Measurements from ENCODE around the gene PRKAG1.

PRKAG1 gene

GRCh38 chr12:49041881-49042484 lies 23.4 kb upstream of the PRKAG1 start:
- ATAC-seq (ENCODE audit: insufficient read depth, low read depth) (no peak), DNase-seq (no peak)
- H3K4me2 ChIP-seq (ENCODE audit: insufficient read depth, low read length): no peak overlapping the region
- no peak overlapping the region for H3K9ac ChIP-seq (ENCODE audit: low read depth, low read length)
- H3K27me3 ChIP-seq (ENCODE audit: insufficient read depth, low read length, poor library complexity): no peaks in the 10 kb centered on the region
- H3K9me3 ChIP-seq (ENCODE audit: insufficient read depth, low read length, severe bottlenecking): no peaks in the 10 kb centered on the region
- H2AFZ ChIP-seq (ENCODE audit: low read depth, low read length): no peak overlapping the region
- no peak overlapping the region for H3K27ac ChIP-seq (ENCODE audit: low read length)
- peaks cover 100% of the 10 kb centered on the region for H3K36me3 ChIP-seq (ENCODE audit: insufficient read depth, low read length)
- peaks cover 63% of the 10 kb centered on the region for H4K20me1 ChIP-seq (ENCODE audit: insufficient read depth, low read length)
- no peak for TF ChIP-seq EZH2 (IDR thresholded peaks at IDR 0.05; ENCODE audit: borderline replicate concordance, low read depth, low read length, severe bottlenecking)
- peaks cover 21% of the 10 kb centered on the region for H3K79me2 ChIP-seq (ENCODE audit: insufficient read depth, low read length)
- H3K4me3 ChIP-seq (ENCODE audit: low read depth in 1 of 2, low read length in 2 of 2): no peak overlapping the region
- H3K4me1 ChIP-seq (ENCODE audit: insufficient read depth, low read length): no peaks in the 10 kb centered on the region

DNA sequence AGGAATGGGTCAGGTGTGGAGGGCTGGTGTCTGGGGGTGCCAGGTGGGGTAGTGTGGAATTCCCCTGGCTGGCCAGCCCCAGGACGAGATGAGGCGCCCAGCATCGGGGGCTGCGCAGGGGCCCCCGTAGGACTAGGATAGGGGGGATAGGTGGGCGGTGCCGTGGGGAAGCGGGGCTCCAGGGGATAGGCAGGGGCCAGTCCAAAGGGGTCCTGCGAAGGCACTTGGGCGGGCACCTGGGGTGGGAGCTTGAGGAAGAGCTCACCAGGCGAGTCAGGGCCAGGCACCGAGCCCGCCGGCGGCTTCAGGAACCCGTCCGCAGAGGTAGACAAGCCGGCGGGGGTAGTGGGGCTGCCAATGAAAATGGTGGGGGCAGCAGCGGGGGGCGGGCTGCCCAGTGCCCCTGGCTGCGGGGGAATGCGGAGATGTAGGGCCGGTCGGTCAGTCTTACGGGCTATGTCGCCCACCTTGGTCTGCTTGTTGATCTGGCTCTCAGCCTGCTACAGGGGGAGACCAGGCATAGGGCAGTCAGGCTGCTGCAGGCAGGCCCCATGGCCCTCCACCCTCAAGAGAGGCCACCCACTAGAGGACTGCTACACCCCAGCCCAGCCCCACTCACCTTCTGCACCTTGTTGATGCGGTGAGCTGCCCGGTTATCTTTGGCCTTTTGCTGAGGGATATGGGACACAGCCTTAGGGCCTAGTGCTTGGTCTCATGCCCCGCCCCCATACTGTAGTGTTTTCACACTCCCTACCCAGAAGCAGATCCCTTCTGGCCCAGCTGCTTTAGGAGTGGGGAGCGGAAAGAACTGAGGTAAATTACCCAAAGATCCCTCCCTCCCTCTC lies 22.7 kb upstream of the PRKAG1 start:
- Histone ChIP-seq H3K27ac (ENCODE audit: low read length) (no peak overlapping the region), H3K9ac (ENCODE audit: low read depth, low read length) (no peak overlapping the region), H3K4me1 (ENCODE audit: insufficient read depth, low read length) (no peaks in the 10 kb centered on the region), H3K36me3 (ENCODE audit: insufficient read depth, low read length) (peaks cover 99% of the 10 kb centered on the region), H2AFZ (ENCODE audit: low read depth, low read length) (no peak overlapping the region), H3K9me3 (ENCODE audit: insufficient read depth, low read length, severe bottlenecking) (no peaks in the 10 kb centered on the region), H3K79me2 (ENCODE audit: insufficient read depth, low read length) (peaks cover 22% of the 10 kb centered on the region), H4K20me1 (ENCODE audit: insufficient read depth, low read length) (peaks cover 67% of the 10 kb centered on the region), H3K4me2 (ENCODE audit: insufficient read depth, low read length) (no peak overlapping the region), H3K27me3 (ENCODE audit: insufficient read depth, low read length, poor library complexity) (no peaks in the 10 kb centered on the region), H3K4me3 (ENCODE audit: low read depth in 1 of 2, low read length in 2 of 2) (no peak overlapping the region)
- ATAC-seq (ENCODE audit: insufficient read depth, low read depth) (no peak), DNase-seq (no peak)
- no peak for TF ChIP-seq EZH2 (IDR thresholded peaks at IDR 0.05; ENCODE audit: borderline replicate concordance, low read depth, low read length, severe bottlenecking)
- TF ChIP-seq, protein P1, sequence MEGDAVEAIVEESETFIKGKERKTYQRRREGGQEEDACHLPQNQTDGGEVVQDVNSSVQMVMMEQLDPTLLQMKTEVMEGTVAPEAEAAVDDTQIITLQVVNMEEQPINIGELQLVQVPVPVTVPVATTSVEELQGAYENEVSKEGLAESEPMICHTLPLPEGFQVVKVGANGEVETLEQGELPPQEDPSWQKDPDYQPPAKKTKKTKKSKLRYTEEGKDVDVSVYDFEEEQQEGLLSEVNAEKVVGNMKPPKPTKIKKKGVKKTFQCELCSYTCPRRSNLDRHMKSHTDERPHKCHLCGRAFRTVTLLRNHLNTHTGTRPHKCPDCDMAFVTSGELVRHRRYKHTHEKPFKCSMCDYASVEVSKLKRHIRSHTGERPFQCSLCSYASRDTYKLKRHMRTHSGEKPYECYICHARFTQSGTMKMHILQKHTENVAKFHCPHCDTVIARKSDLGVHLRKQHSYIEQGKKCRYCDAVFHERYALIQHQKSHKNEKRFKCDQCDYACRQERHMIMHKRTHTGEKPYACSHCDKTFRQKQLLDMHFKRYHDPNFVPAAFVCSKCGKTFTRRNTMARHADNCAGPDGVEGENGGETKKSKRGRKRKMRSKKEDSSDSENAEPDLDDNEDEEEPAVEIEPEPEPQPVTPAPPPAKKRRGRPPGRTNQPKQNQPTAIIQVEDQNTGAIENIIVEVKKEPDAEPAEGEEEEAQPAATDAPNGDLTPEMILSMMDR (IDR thresholded peaks at IDR 0.05; ENCODE audit: borderline replicate concordance, extremely low read depth, low read length, poor library complexity, severe bottlenecking): no peak

DNA sequence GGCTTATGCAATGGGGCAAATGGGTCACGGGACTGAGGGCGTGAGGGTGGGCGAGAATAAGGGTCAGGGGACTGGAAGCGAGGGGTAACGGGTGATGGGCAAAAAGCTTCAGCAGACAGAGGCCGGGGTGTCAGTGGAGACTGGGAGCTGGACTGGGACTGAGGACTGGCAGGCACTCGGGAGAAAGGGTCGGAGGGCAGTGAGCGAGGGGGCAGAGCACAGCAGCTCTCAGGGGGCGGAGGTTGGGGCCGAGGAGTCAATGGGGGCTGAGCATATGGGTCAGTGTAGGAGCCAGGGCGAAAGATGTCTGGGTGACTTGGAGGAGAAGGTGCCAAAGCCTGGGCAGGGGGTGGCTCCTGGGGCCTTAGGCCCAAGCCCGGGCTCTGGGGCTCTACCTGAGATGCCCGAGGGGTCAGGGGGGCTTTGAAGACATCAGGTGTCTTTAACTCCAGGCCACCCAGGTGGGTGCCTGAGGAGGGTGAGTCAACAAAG lies 21.8 kb upstream of the PRKAG1 start:
- no peaks in the 10 kb centered on the region for H3K4me1 ChIP-seq (ENCODE audit: insufficient read depth, low read length)
- no peak overlapping the region for H3K4me3 ChIP-seq (ENCODE audit: low read depth in 1 of 2, low read length in 2 of 2)
- H3K4me2 ChIP-seq (ENCODE audit: insufficient read depth, low read length): no peak overlapping the region
- no peak overlapping the region for H3K9ac ChIP-seq (ENCODE audit: low read depth, low read length)
- TF ChIP-seq, protein P1 (IDR thresholded peaks at IDR 0.05; ENCODE audit: borderline replicate concordance, extremely low read depth, low read length, poor library complexity, severe bottlenecking): no peak
- no peak for TF ChIP-seq EZH2 (IDR thresholded peaks at IDR 0.05; ENCODE audit: borderline replicate concordance, low read depth, low read length, severe bottlenecking)
- no peak for ATAC-seq (ENCODE audit: insufficient read depth, low read depth)
- no peak overlapping the region for H3K27ac ChIP-seq (ENCODE audit: low read length)
- peaks cover 67% of the 10 kb centered on the region for H4K20me1 ChIP-seq (ENCODE audit: insufficient read depth, low read length)
- H3K36me3 ChIP-seq (ENCODE audit: insufficient read depth, low read length): peaks cover 96% of the 10 kb centered on the region
- peaks cover 22% of the 10 kb centered on the region for H3K79me2 ChIP-seq (ENCODE audit: insufficient read depth, low read length)
- no peak overlapping the region for H2AFZ ChIP-seq (ENCODE audit: low read depth, low read length)
- H3K27me3 ChIP-seq (ENCODE audit: insufficient read depth, low read length, poor library complexity): no peaks in the 10 kb centered on the region
- H3K9me3 ChIP-seq (ENCODE audit: insufficient read depth, low read length, severe bottlenecking): no peaks in the 10 kb centered on the region
- no peak for DNase-seq

All from DND-41 (cell line).